ENCODE results near the gene JMJD1C.

DNA sequence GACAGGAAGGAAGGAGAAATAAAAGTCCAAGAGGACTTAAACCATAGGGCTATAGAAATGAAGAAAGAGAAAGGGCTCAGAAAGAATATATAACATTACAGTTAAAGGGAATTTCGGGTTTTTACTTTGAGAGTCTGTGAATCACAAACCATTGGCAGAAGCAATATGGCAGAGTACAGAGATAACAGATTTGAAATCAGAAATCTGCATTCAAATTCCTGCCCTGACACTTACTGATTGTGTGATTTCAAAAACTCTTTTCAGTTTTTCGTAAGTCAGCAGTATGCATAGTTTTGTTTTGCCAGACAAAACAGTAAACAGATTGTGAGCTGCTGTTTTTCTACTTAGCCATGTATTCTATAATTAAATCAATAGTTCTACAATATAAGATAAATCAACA, 8.2 kb downstream of the JMJD1C start:
- TF ChIP-seq, protein P1, sequence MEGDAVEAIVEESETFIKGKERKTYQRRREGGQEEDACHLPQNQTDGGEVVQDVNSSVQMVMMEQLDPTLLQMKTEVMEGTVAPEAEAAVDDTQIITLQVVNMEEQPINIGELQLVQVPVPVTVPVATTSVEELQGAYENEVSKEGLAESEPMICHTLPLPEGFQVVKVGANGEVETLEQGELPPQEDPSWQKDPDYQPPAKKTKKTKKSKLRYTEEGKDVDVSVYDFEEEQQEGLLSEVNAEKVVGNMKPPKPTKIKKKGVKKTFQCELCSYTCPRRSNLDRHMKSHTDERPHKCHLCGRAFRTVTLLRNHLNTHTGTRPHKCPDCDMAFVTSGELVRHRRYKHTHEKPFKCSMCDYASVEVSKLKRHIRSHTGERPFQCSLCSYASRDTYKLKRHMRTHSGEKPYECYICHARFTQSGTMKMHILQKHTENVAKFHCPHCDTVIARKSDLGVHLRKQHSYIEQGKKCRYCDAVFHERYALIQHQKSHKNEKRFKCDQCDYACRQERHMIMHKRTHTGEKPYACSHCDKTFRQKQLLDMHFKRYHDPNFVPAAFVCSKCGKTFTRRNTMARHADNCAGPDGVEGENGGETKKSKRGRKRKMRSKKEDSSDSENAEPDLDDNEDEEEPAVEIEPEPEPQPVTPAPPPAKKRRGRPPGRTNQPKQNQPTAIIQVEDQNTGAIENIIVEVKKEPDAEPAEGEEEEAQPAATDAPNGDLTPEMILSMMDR (IDR thresholded peaks at IDR 0.05): no peak
- no peak for TF ChIP-seq POLR2AphosphoS5 (IDR thresholded peaks at IDR 0.05; ENCODE audit: insufficient read depth in 1 of 2, low read depth in 1 of 2)
